Kidney (tissue), 14 donors: ENCODE measurements around the gene ANKRD63. TPM values are rescaled to one million over a fixed set of nuclear protein-coding genes. Genes with fewer than 3 reads are reported as not detected.

Experiments used
- DNase-seq, 5 donors: peaks; one replicate each; pipeline ENCODE4 v3.0.0-alpha.2; 2013 to 2020
- FAIRE-seq: peaks from 2 replicates; lab custom pipeline; 2012; peaks lifted over from hg19 to GRCh38; lab: Jason Lieb, UNC
- H3K27ac ChIP-seq, 2 donors: one replicate each; pipeline ENCODE4 v1.7.0; 2013; ENCODE audit warnings: low read depth in 2 of 2, low read length in 2 of 2, inconsistent platforms in 1 of 2
- H3K27me3 ChIP-seq: one replicate; pipeline ENCODE4 v1.7.1; 2013; ENCODE audit warnings: low read length, inconsistent platforms; ENCODE audit not compliant: control insufficient read depth, insufficient read depth
- H3K36me3 ChIP-seq, 3 donors: one replicate each; pipeline versions ENCODE4 v1.7.0 to v1.7.1; 2013; ENCODE audit warnings: low read length in 3 of 3, control low read depth in 1 of 3, inconsistent platforms in 1 of 3; ENCODE audit not compliant: insufficient read depth in 3 of 3, control insufficient read depth in 2 of 3
- H3K4me1 ChIP-seq, 3 donors: one replicate each; pipeline versions ENCODE4 v1.7.0 to v1.7.1; 2013; ENCODE audit warnings: low read length in 3 of 3, inconsistent platforms in 1 of 3, low read depth in 1 of 3; ENCODE audit not compliant: control insufficient read depth in 2 of 3, insufficient read depth in 2 of 3
- H3K4me3 ChIP-seq, 3 donors: one replicate each; pipeline versions ENCODE4 v1.7.0 to v1.8.1; 2013; ENCODE audit warnings: low read length in 3 of 3, control low read depth in 1 of 3, inconsistent platforms in 1 of 3
- H3K9ac ChIP-seq, 3 donors: one replicate each; pipeline versions ENCODE4 v1.7.0 to v1.7.1; 2013; ENCODE audit warnings: low read length in 3 of 3, control low read depth in 1 of 3, inconsistent platforms in 1 of 3
- H3K9me3 ChIP-seq, 3 donors: one replicate each; pipeline versions ENCODE4 v1.7.0 to v1.7.1; 2013; ENCODE audit warnings: low read length in 3 of 3, control low read depth in 1 of 3, inconsistent platforms in 1 of 3; ENCODE audit not compliant: control insufficient read depth in 2 of 3, insufficient read depth in 1 of 3
- intact Hi-C: fragments of 100-400 bp; cut with DNase I; formaldehyde crosslinking; loops from one replicate; pipeline ENCODE4 v1.11.1; 2022
- polyA plus RNA-seq: library from polyadenylated mRNA; stranded (reverse); fragments of 350-450 nt; fragmentation: Illumina TruSeq; extraction: RNeasy Lipid Tissue Mini Kit (QIAGEN cat#74804); gene quantifications from one replicate; pipeline ENCODE4 v1.2.3, GENCODE V29; 2014; ENCODE audit warnings: low read depth, low replicate concordance; ENCODE audit not compliant: insufficient read depth
- total RNA-seq: library from RNA; stranded (reverse); fragmentation: NEBNext Ultra II Directional; extraction: Animal tissue kit (Norgen Biotek cat#: 25700); gene quantifications from one replicate; pipeline ENCODE4 v1.2.1, GENCODE V29; 2021
- TF ChIP-seq, protein P1 (sequence below): IDR thresholded peaks from 3 replicates; pipeline ENCODE4 v1.5.1; 2012; ENCODE audit warnings: mild to moderate bottlenecking, moderate library complexity, borderline replicate concordance; ENCODE audit not compliant: insufficient read depth; ENCODE audit errors: extremely low read depth
- donor health status: control.
- donor health status: control.
- donor health status: control.
- donor health status: control.
- donor health status: control.
- donor health status: DM: yes; HTN: yes; CAD: no.
- donor health status: Normal renal cell carcinoma (clear cell type).

The ANKRD63 gene
- total and polyA plus RNA-seq, 2 donors from 2014 or later: not detected

DNA sequence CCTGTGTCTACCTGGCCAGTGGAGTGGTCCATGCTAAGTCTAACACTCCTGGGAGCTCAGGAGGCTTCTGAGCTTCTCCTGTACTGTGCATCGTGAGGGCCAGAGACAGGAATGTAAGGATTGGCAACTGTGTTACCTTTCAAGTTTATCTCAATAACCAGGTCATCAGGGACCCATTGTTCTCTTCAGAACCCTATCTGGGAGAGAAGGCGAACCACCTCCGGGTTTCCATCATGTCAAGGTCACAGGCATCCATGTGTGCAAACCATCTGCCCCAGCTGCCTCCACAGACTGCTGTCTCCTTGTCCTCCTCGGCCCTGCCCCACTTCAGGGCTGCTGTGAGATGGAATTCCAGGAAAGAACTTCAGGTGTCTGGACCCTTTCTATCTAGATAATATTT is 5.9 kb downstream of the ANKRD63 start:
- Histone ChIP-seq H3K27ac (no peak overlapping the region), H3K4me3 (no peak overlapping the region), H3K36me3 (no peaks in the 10 kb centered on the region), H3K4me1 (peaks cover 0 to 4% (median 0%) of the 10 kb centered on the region in 3 donors), H3K9me3 (no peaks in the 10 kb centered on the region), H3K27me3 (peaks cover 18% of the 10 kb centered on the region), H3K9ac (no peak overlapping the region)
- intact Hi-C loops: loop anchor here (10.0 kb wide), 1 partner anchor 148 kb away; no protein-coding TSS in a partner anchor
- no peak for FAIRE-seq
- TF ChIP-seq, protein P1, sequence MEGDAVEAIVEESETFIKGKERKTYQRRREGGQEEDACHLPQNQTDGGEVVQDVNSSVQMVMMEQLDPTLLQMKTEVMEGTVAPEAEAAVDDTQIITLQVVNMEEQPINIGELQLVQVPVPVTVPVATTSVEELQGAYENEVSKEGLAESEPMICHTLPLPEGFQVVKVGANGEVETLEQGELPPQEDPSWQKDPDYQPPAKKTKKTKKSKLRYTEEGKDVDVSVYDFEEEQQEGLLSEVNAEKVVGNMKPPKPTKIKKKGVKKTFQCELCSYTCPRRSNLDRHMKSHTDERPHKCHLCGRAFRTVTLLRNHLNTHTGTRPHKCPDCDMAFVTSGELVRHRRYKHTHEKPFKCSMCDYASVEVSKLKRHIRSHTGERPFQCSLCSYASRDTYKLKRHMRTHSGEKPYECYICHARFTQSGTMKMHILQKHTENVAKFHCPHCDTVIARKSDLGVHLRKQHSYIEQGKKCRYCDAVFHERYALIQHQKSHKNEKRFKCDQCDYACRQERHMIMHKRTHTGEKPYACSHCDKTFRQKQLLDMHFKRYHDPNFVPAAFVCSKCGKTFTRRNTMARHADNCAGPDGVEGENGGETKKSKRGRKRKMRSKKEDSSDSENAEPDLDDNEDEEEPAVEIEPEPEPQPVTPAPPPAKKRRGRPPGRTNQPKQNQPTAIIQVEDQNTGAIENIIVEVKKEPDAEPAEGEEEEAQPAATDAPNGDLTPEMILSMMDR: no peak
- DNase-seq: no peak

DNA sequence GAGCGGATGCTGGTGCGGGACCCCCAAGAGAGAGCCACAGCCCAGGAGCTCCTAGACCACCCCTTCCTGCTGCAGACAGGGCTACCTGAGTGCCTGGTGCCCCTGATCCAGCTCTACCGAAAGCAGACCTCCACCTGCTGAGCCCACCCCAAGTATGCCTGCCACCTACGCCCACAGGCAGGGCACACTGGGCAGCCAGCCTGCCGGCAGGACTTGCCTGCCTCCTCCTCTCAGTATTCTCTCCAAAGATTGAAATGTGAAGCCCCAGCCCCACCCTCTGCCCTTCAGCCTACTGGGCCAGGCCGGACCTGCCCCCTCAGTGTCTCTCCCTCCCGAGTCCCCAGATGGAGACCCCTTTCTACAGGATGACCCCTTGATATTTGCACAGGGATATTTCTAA is 6.9 kb downstream of the ANKRD63 start:
- no peak overlapping the region for H3K27ac ChIP-seq
- H3K27me3 ChIP-seq: peaks cover 14% of the 10 kb centered on the region
- intact Hi-C loops: loop anchor here (10.0 kb wide), 1 partner anchor 149 kb away; no protein-coding TSS in a partner anchor
- no peak overlapping the region for H3K9ac ChIP-seq
- no peaks in the 10 kb centered on the region for H3K9me3 ChIP-seq
- DNase-seq (no peak), FAIRE-seq (no peak)
- no peaks in the 10 kb centered on the region for H3K36me3 ChIP-seq
- TF ChIP-seq, protein P1: no peak
- peaks cover 0 to 3% (median 0%) of the 10 kb centered on the region in 3 donors for H3K4me1 ChIP-seq
- no peak overlapping the region for H3K4me3 ChIP-seq

DNA sequence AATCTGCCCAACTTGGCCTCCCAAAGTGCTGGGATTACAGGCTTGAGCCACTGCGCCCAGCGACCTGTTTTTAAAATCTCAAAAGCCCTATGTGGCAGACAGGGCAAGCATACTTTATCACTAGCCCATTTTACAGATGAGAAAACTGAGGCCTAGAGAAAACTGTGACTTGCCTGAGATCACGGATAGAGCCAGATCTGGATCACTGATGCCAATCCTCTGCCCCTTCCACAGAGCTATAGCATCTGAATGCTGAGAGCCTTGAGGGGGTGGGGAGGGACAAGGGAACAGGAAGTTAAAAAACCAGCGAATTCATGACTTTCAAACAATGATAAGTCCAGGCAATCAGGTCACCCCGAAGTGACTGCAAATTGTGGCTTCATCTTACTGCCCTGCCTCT is 7.3 kb downstream of the ANKRD63 start:
- Histone ChIP-seq H3K27ac (no peak overlapping the region), H3K27me3 (peaks cover 10% of the 10 kb centered on the region), H3K36me3 (no peaks in the 10 kb centered on the region), H3K9me3 (no peaks in the 10 kb centered on the region), H3K4me1 (peaks cover 0 to 3% (median 0%) of the 10 kb centered on the region in 3 donors), H3K4me3 (no peak overlapping the region), H3K9ac (no peak overlapping the region)
- DNase-seq (no peak), FAIRE-seq (no peak)
- TF ChIP-seq, protein P1: no peak
- intact Hi-C loops: loop anchor here (10.0 kb wide), 1 partner anchor 149 kb away; no protein-coding TSS in a partner anchor
